Measurements from ENCODE around the gene CYB5R4. TPM values are rescaled to one million over a fixed set of nuclear protein-coding genes. Genes with fewer than 3 reads are reported as not detected.

The CYB5R4 gene
- total RNA-seq, 2 donors from 2014 or later, result 25.4 to 35.4 TPM

DNA sequence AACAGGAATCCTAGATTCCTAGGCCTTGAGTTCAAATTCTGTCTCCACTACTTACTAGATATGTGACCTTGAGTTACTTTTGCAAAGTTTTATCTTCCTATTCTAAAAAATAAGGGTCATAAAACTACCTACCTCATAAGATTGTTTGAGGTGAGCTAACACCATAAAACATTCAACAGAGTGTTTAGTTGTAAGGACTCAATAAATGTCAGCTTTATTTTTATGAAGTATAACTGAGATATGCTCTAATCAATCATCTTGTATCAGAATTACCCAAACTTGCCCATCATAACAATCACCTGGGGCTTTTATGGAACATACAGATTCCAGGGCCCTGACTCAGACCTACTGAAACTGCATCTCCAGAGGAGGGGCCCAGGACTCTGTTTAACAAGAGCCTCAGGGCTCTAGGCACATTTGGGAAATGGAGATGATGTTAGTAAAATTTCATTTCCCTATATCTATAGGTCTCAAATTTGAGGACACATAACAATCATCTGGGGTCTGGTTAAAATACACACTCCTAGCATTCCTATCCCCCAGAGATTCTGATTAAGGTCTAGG, 138.6 kb downstream of the CYB5R4 start:
- Histone ChIP-seq H3K4me1 (no peaks in the 10 kb centered on the region), H3K9ac (ENCODE audit: low read depth in 2 of 2, low read length in 2 of 2) (no peak overlapping the region), H3K36me3 (no peaks in the 10 kb centered on the region), H3K27ac (no peak overlapping the region), H3K4me3 (no peak overlapping the region), H3K9me3 (no peaks in the 10 kb centered on the region), H3K27me3 (no peaks in the 10 kb centered on the region)
- TF ChIP-seq, protein P1, sequence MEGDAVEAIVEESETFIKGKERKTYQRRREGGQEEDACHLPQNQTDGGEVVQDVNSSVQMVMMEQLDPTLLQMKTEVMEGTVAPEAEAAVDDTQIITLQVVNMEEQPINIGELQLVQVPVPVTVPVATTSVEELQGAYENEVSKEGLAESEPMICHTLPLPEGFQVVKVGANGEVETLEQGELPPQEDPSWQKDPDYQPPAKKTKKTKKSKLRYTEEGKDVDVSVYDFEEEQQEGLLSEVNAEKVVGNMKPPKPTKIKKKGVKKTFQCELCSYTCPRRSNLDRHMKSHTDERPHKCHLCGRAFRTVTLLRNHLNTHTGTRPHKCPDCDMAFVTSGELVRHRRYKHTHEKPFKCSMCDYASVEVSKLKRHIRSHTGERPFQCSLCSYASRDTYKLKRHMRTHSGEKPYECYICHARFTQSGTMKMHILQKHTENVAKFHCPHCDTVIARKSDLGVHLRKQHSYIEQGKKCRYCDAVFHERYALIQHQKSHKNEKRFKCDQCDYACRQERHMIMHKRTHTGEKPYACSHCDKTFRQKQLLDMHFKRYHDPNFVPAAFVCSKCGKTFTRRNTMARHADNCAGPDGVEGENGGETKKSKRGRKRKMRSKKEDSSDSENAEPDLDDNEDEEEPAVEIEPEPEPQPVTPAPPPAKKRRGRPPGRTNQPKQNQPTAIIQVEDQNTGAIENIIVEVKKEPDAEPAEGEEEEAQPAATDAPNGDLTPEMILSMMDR (IDR thresholded peaks at IDR 0.05), result no peak
- intact Hi-C loops (cut with DNase I), result no loop called here
- no peak for DNase-seq

DNA sequence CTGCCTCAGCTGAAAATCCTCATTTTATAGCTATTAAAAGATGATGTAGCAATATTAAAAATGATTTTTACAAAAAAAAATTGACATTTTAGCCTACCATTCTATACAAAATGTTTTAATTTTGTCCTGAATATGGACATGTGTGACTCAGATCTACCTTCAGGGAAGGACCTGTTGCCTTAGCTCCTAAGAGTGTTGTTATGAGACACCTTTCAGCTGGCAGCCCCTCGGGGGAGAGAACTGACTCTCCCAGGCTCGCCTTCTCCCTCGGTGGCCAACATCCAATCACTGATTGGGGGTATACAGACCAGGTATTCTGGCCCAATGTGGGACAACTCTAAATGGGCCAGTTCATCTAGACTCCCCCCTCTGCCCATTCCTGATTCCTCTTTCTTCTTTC, 141.6 kb downstream of the CYB5R4 start:
- no peak for DNase-seq
- no peaks in the 10 kb centered on the region for H3K27me3 ChIP-seq
- no peaks in the 10 kb centered on the region for H3K36me3 ChIP-seq
- no peak overlapping the region for H3K4me3 ChIP-seq
- no peak overlapping the region for H3K9ac ChIP-seq (ENCODE audit: low read depth in 2 of 2, low read length in 2 of 2)
- intact Hi-C loops (cut with DNase I), result no loop called here
- no peak overlapping the region for H3K27ac ChIP-seq
- TF ChIP-seq, protein P1 (IDR thresholded peaks at IDR 0.05), result no peak
- no peaks in the 10 kb centered on the region for H3K4me1 ChIP-seq
- H3K9me3 ChIP-seq, result no peaks in the 10 kb centered on the region

DNA sequence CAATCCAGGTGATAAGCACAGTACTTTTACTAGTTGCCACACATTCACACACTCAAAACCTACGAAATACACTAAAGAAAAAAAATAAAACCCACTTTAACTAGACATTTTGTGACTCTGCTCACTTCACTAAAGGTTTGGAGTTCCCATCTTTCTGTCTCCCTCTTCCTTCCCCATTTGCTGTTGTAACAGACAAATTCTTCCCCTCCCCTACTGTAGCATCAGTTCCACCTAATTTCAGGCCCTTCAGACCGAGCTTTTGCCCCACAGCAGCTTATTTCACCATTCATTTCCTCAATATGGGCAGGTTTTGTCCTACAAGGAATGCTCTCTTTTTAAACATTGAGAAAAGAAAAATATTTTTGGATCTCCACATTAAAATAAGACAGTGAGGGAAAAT, 142.7 kb downstream of the CYB5R4 start:
- no peak for DNase-seq
- TF ChIP-seq, protein P1 (IDR thresholded peaks at IDR 0.05), result no peak
- no peaks in the 10 kb centered on the region for H3K36me3 ChIP-seq
- intact Hi-C loops (cut with DNase I), result no loop called here
- no peak overlapping the region for H3K4me3 ChIP-seq
- no peaks in the 10 kb centered on the region for H3K27me3 ChIP-seq
- no peaks in the 10 kb centered on the region for H3K4me1 ChIP-seq
- no peak overlapping the region for H3K27ac ChIP-seq
- no peaks in the 10 kb centered on the region for H3K9me3 ChIP-seq
- no peak overlapping the region for H3K9ac ChIP-seq (ENCODE audit: low read depth in 2 of 2, low read length in 2 of 2)

DNA sequence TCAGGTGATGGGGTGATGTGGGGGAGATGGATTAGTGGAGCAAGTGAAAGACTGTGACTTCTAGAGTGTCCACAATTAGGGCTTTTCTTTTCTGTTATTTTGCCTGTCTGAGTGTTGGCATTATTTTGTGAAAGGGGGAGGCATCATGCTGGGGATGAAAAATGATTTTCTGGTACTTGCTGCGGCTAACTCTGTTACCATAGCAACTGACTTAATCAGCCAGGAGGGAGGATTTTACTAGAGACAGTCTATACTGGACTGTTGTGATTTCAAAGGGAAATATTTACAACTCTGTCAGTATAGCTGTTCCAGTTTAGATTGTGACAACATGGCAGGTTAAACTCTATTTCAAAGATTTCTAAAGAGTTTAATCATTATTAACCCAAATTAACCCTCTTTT, 143.6 kb downstream of the CYB5R4 start:
- TF ChIP-seq, protein P1 (IDR thresholded peaks at IDR 0.05), result no peak
- H3K4me1 ChIP-seq, result no peaks in the 10 kb centered on the region

DNA sequence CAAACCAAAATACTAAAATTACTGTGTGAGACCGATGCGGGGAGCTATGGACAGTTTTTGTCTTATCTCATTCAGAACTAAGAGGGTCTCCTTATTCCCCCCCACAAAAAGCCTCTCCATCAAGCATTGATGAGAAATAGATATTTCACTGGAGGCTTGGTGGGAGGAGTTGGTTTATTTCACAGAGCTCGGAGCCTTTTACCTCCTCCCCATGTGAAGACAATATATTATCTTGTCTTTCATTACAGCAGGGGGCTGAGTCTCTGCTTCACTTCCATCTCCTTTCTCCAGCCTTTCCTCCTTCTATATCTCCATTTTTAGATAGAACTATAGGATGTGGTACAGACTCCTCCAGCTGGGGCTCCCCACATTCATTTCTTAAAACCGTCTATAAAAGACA, 144.2 kb downstream of the CYB5R4 start:
- H3K27me3 ChIP-seq, result no peaks in the 10 kb centered on the region
- no peaks in the 10 kb centered on the region for H3K4me1 ChIP-seq
- intact Hi-C loops (cut with DNase I), result no loop called here
- no peak overlapping the region for H3K27ac ChIP-seq
- no peak overlapping the region for H3K4me3 ChIP-seq
- no peak for DNase-seq
- no peak overlapping the region for H3K9ac ChIP-seq (ENCODE audit: low read depth in 2 of 2, low read length in 2 of 2)
- TF ChIP-seq, protein P1 (IDR thresholded peaks at IDR 0.05), result no peak
- H3K36me3 ChIP-seq, result no peaks in the 10 kb centered on the region
- H3K9me3 ChIP-seq, result no peaks in the 10 kb centered on the region

More for the DNA sequence above, 143.6 kb downstream of the CYB5R4 start:
- Histone ChIP-seq H3K27ac (no peak overlapping the region), H3K36me3 (no peaks in the 10 kb centered on the region), H3K9ac (ENCODE audit: low read depth in 2 of 2, low read length in 2 of 2) (no peak overlapping the region), H3K9me3 (no peaks in the 10 kb centered on the region), H3K4me3 (no peak overlapping the region), H3K27me3 (no peaks in the 10 kb centered on the region)
- intact Hi-C loops (cut with DNase I), result no loop called here
- no peak for DNase-seq
